H1 (cell line): ENCODE measurements around the gene DOK6. TPM values are rescaled to one million over a fixed set of nuclear protein-coding genes. Genes with fewer than 3 reads are reported as not detected.

Experiments used
- CTCF ChIA-PET: fragments of 300-600 bp; sonication (Branson Sonifier 250); formaldehyde crosslinking; loops from one replicate; lab custom pipeline; 2021; ENCODE audit not compliant: partially characterized antibody; lab: Charles Lee
- POLR2A ChIA-PET: fragments of 300-600 bp; sonication (Branson Sonifier 250); formaldehyde crosslinking; loops from one replicate; lab custom pipeline; 2021; ENCODE audit warnings: inconsistent platforms; ENCODE audit not compliant: partially characterized antibody; lab: Charles Lee
- DNase-seq, 2 experiments: peaks; one replicate each; pipeline versions ENCODE4 v3.0.0 to v3.0.0-alpha.2; 2010 to 2022; ENCODE audit warnings: low spot score in 2 of 2, low read depth in 1 of 2, mixed read lengths in 1 of 2
- FAIRE-seq: peaks from 2 replicates; lab custom pipeline; 2011; peaks lifted over from hg19 to GRCh38; lab: Jason Lieb, UNC
- H2AFZ ChIP-seq: 2 replicates; pipeline ENCODE4 v1.8.1; 2012; ENCODE audit warnings: low read length, inconsistent platforms
- H2AK5ac ChIP-seq: 2 replicates; pipeline ENCODE4 v1.6.1; 2013; ENCODE audit warnings: low read depth, low read length
- H2BK120ac ChIP-seq: replicated peaks from 2 replicates; pipeline ENCODE3; 2013; ENCODE audit warnings: low read depth, low read length, inconsistent platforms
- H2BK12ac ChIP-seq: 2 replicates; pipeline ENCODE4 v1.6.1; 2013; ENCODE audit warnings: low read depth, low read length
- H2BK15ac ChIP-seq: 2 replicates; pipeline ENCODE4 v1.6.1; 2013; ENCODE audit warnings: low read length
- H2BK20ac ChIP-seq: 2 replicates; pipeline ENCODE4 v1.6.1; 2013; ENCODE audit warnings: low read length
- H2BK5ac ChIP-seq: 2 replicates; pipeline ENCODE4 v1.6.1; 2013; ENCODE audit warnings: low read depth, low read length
- H3K14ac ChIP-seq: 2 replicates; pipeline ENCODE4 v1.6.1; 2013; ENCODE audit warnings: inconsistent platforms; ENCODE audit not compliant: insufficient read length
- H3K18ac ChIP-seq: 2 replicates; pipeline ENCODE4 v1.6.1; 2013; ENCODE audit warnings: low read length; ENCODE audit errors: extremely low read depth
- H3K23ac ChIP-seq: 2 replicates; pipeline ENCODE4 v1.6.1; 2013; ENCODE audit warnings: inconsistent platforms; ENCODE audit not compliant: insufficient read length
- H3K23me2 ChIP-seq: 2 replicates; pipeline ENCODE4 v1.6.1; 2013; ENCODE audit warnings: low read depth, low read length
- H3K27ac ChIP-seq: 2 replicates; pipeline ENCODE4 v1.6.1; 2011; ENCODE audit warnings: low read depth, low read length, inconsistent platforms
- H3K27me3 ChIP-seq, 4 experiments: replicated peaks in 1 of 4; 1 replicate in 1 of 4; 2 replicates in 3 of 4; pipeline versions ENCODE4 v1.6.1 to v1.8.1; 2011 to 2013; ENCODE audit warnings: low read length in 3 of 4, mild to moderate bottlenecking in 3 of 4, inconsistent platforms in 2 of 4, mixed read lengths in 2 of 4, moderate library complexity in 1 of 4; ENCODE audit not compliant: control insufficient read depth in 3 of 4, insufficient read depth in 3 of 4; ENCODE audit errors: extremely low read depth in 1 of 4
- H3K36me3 ChIP-seq, 4 experiments: 2 replicates each; pipeline versions ENCODE4 v1.6.1 to v1.8.1; 2011 to 2013; ENCODE audit warnings: mild to moderate bottlenecking in 4 of 4, low read length in 3 of 4, moderate library complexity in 2 of 4, control low read depth in 1 of 4, inconsistent platforms in 1 of 4; ENCODE audit not compliant: insufficient read depth in 4 of 4, control insufficient read depth in 2 of 4
- H3K4ac ChIP-seq: replicated peaks from 2 replicates; pipeline ENCODE3; 2013; ENCODE audit warnings: low read length, low read depth, mixed read lengths, inconsistent platforms; ENCODE audit not compliant: insufficient read length
- H3K4me1 ChIP-seq, 4 experiments: replicated peaks in 1 of 4; 1 replicate in 1 of 4; 2 replicates in 3 of 4; pipeline versions ENCODE4 v1.6.1 to v1.8.1; 2011 to 2013; ENCODE audit warnings: low read length in 3 of 4, inconsistent platforms in 2 of 4, mixed read lengths in 1 of 4; ENCODE audit not compliant: insufficient read depth in 4 of 4, control insufficient read depth in 3 of 4
- H3K4me2 ChIP-seq, 2 experiments: 2 replicates each; pipeline versions ENCODE4 v1.6.1 to v1.8.1; 2011 to 2013; ENCODE audit warnings: low read depth in 2 of 2, low read length in 2 of 2, control low read depth in 1 of 2, inconsistent platforms in 1 of 2, mild to moderate bottlenecking in 1 of 2; ENCODE audit not compliant: insufficient read depth in 1 of 2
- H3K4me3 ChIP-seq, 4 experiments: fragments of 200-600, 300-600 bp in 1 of 4; sonication (generic), shearing (Covaris generic), sonication (Bioruptor Twin) in 1 of 4; 2 replicates each; pipeline versions ENCODE4 v1.5.1 to v1.8.1; 2011 to 2016; ENCODE audit warnings: low read length in 4 of 4, low read depth in 3 of 4, control low read depth in 2 of 4, inconsistent platforms in 2 of 4, mild to moderate bottlenecking in 2 of 4, mixed read lengths in 1 of 4, moderate library complexity in 1 of 4; ENCODE audit not compliant: insufficient read depth in 2 of 4; ENCODE audit errors: extremely low read depth in 1 of 4
- H3K56ac ChIP-seq: replicated peaks from 2 replicates; pipeline ENCODE3; 2013; ENCODE audit warnings: low read depth, mild to moderate bottlenecking, mixed read lengths, low read length, inconsistent platforms; ENCODE audit not compliant: insufficient read length
- H3K79me1 ChIP-seq: 2 replicates; pipeline ENCODE4 v1.6.1; 2013; ENCODE audit warnings: low read depth, low read length, control low read depth
- H3K79me2 ChIP-seq, 2 experiments: 2 replicates each; pipeline versions ENCODE4 v1.6.1 to v1.8.1; 2012 to 2013; ENCODE audit warnings: low read length in 2 of 2, mild to moderate bottlenecking in 2 of 2, inconsistent platforms in 1 of 2; ENCODE audit not compliant: insufficient read depth in 2 of 2, control insufficient read depth in 1 of 2
- H3K9ac ChIP-seq, 4 experiments: replicated peaks in 1 of 4; 1 replicate in 1 of 4; 2 replicates in 3 of 4; pipeline versions ENCODE4 v1.6.1 to v1.8.1; 2011 to 2013; ENCODE audit warnings: low read depth in 3 of 4, low read length in 3 of 4, control low read depth in 2 of 4, mild to moderate bottlenecking in 2 of 4, moderate library complexity in 2 of 4, inconsistent platforms in 1 of 4; ENCODE audit errors: extremely low read depth in 1 of 4
- H3K9me3 ChIP-seq, 2 experiments: 2 replicates each; pipeline versions ENCODE4 v1.6.1 to v1.8.1; 2012 to 2013; ENCODE audit warnings: mild to moderate bottlenecking in 2 of 2, moderate library complexity in 2 of 2, control low read depth in 1 of 2, inconsistent platforms in 1 of 2, low read depth in 1 of 2, low read length in 1 of 2, mixed read lengths in 1 of 2; ENCODE audit not compliant: insufficient read depth in 2 of 2
- H4K20me1 ChIP-seq, 2 experiments: replicated peaks in 1 of 2; 2 replicates each; pipeline versions ENCODE3 to v1.8.1; 2011 to 2013; ENCODE audit warnings: inconsistent platforms in 2 of 2, low read length in 2 of 2, mild to moderate bottlenecking in 1 of 2; ENCODE audit not compliant: insufficient read depth in 2 of 2, control insufficient read depth in 1 of 2
- H4K5ac ChIP-seq: 2 replicates; pipeline ENCODE4 v1.6.1; 2013; ENCODE audit warnings: low read length, low read depth, mixed read lengths, inconsistent platforms; ENCODE audit not compliant: insufficient read length
- H4K8ac ChIP-seq: 2 replicates; pipeline ENCODE4 v1.8.0; 2013; ENCODE audit warnings: mild to moderate bottlenecking, moderate library complexity, low read length, inconsistent platforms; ENCODE audit not compliant: insufficient read depth; ENCODE audit errors: extremely low read depth
- H4K91ac ChIP-seq: replicated peaks from 2 replicates; pipeline ENCODE3; 2013; ENCODE audit warnings: low read length, mixed read lengths, inconsistent platforms; ENCODE audit not compliant: insufficient read length
- GTF2F1 ChIP-seq: IDR thresholded peaks from 2 replicates; pipeline ENCODE4 v1.6.1; 2012; ENCODE audit warnings: low read depth, low read length, improper control_type of control experiment, borderline replicate concordance
- NANOG ChIP-seq: IDR thresholded peaks from 2 replicates; pipeline ENCODE4 v1.6.1; 2011; ENCODE audit warnings: low read length, low read depth, mild to moderate bottlenecking, inconsistent platforms; ENCODE audit not compliant: insufficient read depth, poor library complexity, severe bottlenecking
- SAP30 ChIP-seq: fragments of 300-600 bp; sonication (generic); IDR thresholded peaks from 2 replicates; pipeline ENCODE4 v1.7.1; 2012; ENCODE audit warnings: low read length, moderate library complexity, mild to moderate bottlenecking, inconsistent platforms; ENCODE audit not compliant: insufficient read depth, insufficient replicate concordance
- SRF ChIP-seq: IDR thresholded peaks from 2 replicates; pipeline ENCODE4 v1.6.1; 2011; ENCODE audit warnings: mild to moderate bottlenecking, low read depth, low read length, moderate library complexity
- WGBS, 2 experiments: shearing (Covaris generic) in 1 of 2; methylation state at CpG; one replicate each; pipeline versions ENCODE4 v1.1.6 to v1.1.7; 2013 to 2015; ENCODE audit warnings: low lambda C conversion rate in 2 of 2, mixed read lengths in 2 of 2, inconsistent platforms in 1 of 2, low coverage in 1 of 2, missing lambda C conversion rate in 1 of 2; ENCODE audit not compliant: insufficient replicate concordance in 2 of 2, insufficient coverage in 1 of 2, insufficient read length in 1 of 2; ENCODE audit errors: extremely low coverage in 1 of 2, missing lambda C conversion rate in 1 of 2; 5-methylcytosine and 5-hydroxymethylcytosine counted together
- polyA plus RNA-seq, 7 experiments: library from polyadenylated mRNA; depleted of rRNA in 3 of 7; stranded (reverse) in 5 of 7; unstranded in 2 of 7; fragments of >200 nt in 5 of 7; fragments of 200-250 nt in 2 of 7; gene quantifications; 1 replicate in 5 of 7; 2 replicates in 1 of 7; 4 replicates in 1 of 7; pipeline versions ENCODE4 v1.2.1 to v1.2.3, GENCODE V29; 2011 to 2013; ENCODE audit warnings: missing spikeins in 2 of 7, mixed read lengths in 2 of 7
- total RNA-seq: library from RNA; stranded (reverse); fragmentation: NEBNext Ultra II Directional; extraction: Animal tissue kit (Norgen Biotek cat#: 25700); gene quantifications from 2 replicates; pipeline ENCODE4 v1.2.1, GENCODE V29; 2021

The DOK6 gene
- total and polyA plus RNA-seq, 2 of the 8 experiments (the other 6 are each of a cell fraction or from before 2014, with no cell fraction given), result 0.33 to 0.50 TPM

GRCh38 chr18:69871363-69871762 lies 470.7 kb downstream of the DOK6 start:
- Histone ChIP-seq H3K36me3 (no peaks in the 10 kb centered on the region), H3K18ac (no peak overlapping the region), H4K20me1 (no peaks in the 10 kb centered on the region), H3K4me1 (peaks cover 0 to 5% (median 0%) of the 10 kb centered on the region in 4 experiments; a peak in 1 of 7 replicates), H3K14ac (no peak overlapping the region), H3K27ac (no peak overlapping the region), H3K4ac (no peak overlapping the region), H3K79me2 (no peaks in the 10 kb centered on the region), H2BK5ac (no peak overlapping the region), H3K9me3 (no peaks in the 10 kb centered on the region), H3K23me2 (no peaks in the 10 kb centered on the region), H2BK20ac (no peak overlapping the region), H2BK15ac (no peak overlapping the region), H3K4me2 (no peak overlapping the region), H3K79me1 (no peaks in the 10 kb centered on the region), H2AK5ac (no peak overlapping the region), H3K23ac (no peak overlapping the region), H4K91ac (no peak overlapping the region), H2BK120ac (no peak overlapping the region), H3K4me3 (no peak overlapping the region), H2BK12ac (no peak overlapping the region), H4K5ac (no peak overlapping the region), H3K56ac (no peak overlapping the region), H3K9ac (no peak overlapping the region), H2AFZ (no peak overlapping the region), H4K8ac (no peak overlapping the region), H3K27me3 (no peaks in the 10 kb centered on the region)
- 89% methylated on average over 2 of the region's 2 CpGs; no CpG with 5 or more reads in 1 of the 2 experiments for WGBS, 2 experiments
- ChIA-PET POLR2A (no interaction called here), CTCF (interaction anchor here (1.1 kb wide), 1 partner anchor 13 kb away, joined by 4 read pairs; no protein-coding TSS in a partner anchor)
- DNase-seq, result no peak
- TF ChIP-seq GTF2F1 (no peak), NANOG (no peak), SAP30 (no peak), SRF (no peak)
- FAIRE-seq, result no peak
